ENCODE data around the gene EPHA3. TPM values are rescaled to one million over a fixed set of nuclear protein-coding genes. Genes with fewer than 3 reads are reported as not detected.

The EPHA3 gene
- total RNA-seq, 1 experiment from 2014 or later = not detected

DNA sequence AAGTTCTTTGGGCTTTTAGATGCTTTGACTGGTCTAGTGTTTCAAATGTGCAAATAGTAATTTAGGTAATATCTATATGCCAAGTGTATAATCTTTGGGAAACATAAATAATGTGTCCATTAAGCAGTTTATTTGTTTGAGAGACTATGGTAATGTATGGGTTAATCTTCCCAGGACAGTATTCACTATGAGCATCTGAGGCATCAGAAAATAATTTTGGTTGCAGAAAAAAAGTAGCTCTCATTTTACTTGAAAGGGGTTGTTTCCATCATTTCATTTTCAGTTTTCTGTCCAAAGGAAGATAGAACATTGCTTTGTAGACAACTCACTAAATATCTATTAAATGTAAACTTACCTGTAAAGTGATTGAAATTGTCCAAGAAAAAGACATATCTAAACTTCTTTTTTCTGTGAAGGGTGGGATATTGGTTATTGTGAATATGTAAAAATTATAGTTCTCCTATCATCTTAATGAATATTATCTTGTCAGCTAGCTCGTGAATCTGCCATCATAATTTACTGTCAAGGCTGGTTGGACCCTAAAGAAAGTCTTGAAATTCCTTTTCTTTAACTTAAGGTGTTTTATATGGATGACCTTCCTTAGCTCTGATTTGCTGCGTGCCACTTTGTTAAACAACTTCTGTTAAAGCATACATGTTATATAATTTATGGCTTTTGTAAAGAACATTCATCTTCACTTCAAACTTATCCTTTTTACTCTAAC lies 108.8 kb downstream of the EPHA3 start:
- no TSS peak for BruUV-seq (replicated peaks)
- TF ChIP-seq, protein P1, sequence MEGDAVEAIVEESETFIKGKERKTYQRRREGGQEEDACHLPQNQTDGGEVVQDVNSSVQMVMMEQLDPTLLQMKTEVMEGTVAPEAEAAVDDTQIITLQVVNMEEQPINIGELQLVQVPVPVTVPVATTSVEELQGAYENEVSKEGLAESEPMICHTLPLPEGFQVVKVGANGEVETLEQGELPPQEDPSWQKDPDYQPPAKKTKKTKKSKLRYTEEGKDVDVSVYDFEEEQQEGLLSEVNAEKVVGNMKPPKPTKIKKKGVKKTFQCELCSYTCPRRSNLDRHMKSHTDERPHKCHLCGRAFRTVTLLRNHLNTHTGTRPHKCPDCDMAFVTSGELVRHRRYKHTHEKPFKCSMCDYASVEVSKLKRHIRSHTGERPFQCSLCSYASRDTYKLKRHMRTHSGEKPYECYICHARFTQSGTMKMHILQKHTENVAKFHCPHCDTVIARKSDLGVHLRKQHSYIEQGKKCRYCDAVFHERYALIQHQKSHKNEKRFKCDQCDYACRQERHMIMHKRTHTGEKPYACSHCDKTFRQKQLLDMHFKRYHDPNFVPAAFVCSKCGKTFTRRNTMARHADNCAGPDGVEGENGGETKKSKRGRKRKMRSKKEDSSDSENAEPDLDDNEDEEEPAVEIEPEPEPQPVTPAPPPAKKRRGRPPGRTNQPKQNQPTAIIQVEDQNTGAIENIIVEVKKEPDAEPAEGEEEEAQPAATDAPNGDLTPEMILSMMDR (IDR thresholded peaks at IDR 0.05; ENCODE audit: insufficient read depth in 1 of 2, low read depth in 1 of 2, low read length in 1 of 2, severe bottlenecking in 1 of 2, unreplicated experiment in 1 of 2) = no peak
- DNase-seq = no peak
- Histone ChIP-seq H3K4me3 (ENCODE audit: low read depth, low read length) (no peak overlapping the region), H3K36me3 (ENCODE audit: control insufficient read depth, insufficient read depth, low read length) (no peaks in the 10 kb centered on the region), H3K4me1 (no peaks in the 10 kb centered on the region), H3K27me3 (replicated peaks; ENCODE audit: control insufficient read depth, insufficient read depth, low read length) (no peaks in the 10 kb centered on the region), H3K9me3 (no peaks in the 10 kb centered on the region)
- H3K4me1 Mint-ChIP-seq (ENCODE audit: low read depth, unreplicated experiment) = no peaks in the 10 kb centered on the region
- H3K27me3 Mint-ChIP-seq (ENCODE audit: insufficient read depth, unreplicated experiment) = no peaks in the 10 kb centered on the region
- ChIA-PET POLR2A (no interaction called here), CTCF (no interaction called here)
- H3K36me3 Mint-ChIP-seq (ENCODE audit: insufficient read depth, unreplicated experiment) = no peaks in the 10 kb centered on the region
- no peak overlapping the region for H3K27ac Mint-ChIP-seq (ENCODE audit: unreplicated experiment)
- intact Hi-C loops (cut with micrococcal nuclease; ENCODE audit: unreplicated experiment) = no loop called here
- no peak overlapping the region for H3K4me3 Mint-ChIP-seq (ENCODE audit: unreplicated experiment)
- no peaks in the 10 kb centered on the region for H3K9me3 Mint-ChIP-seq (ENCODE audit: unreplicated experiment)

DNA sequence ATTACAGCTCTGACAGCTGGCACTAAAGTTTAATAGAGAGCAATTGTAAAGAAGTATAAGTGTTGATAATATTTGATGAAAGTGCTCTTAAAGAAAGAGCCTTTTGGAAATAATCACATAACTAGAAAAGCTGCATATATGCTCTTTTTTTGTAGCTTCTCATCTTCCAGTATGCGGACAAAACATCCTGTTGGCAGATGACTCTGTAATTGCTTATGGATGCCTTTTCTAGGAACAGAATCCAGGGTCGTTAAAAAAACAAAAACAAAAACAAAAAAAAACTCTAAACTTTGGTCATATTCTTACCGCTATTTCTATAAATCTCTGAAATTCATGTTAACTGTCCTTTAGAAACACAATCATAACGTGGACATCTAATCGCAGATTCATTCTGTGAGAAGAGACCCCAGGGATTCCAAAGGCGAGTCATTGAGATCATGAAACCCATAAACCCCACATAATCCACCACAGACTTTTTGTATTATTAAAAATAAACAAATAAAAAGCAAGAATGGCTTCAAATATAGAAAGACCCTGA lies 109.8 kb downstream of the EPHA3 start:
- POLR2A ChIA-PET = no interaction called here
- Mint-ChIP-seq H3K9me3 (ENCODE audit: unreplicated experiment) (no peaks in the 10 kb centered on the region), H3K27me3 (ENCODE audit: insufficient read depth, unreplicated experiment) (no peaks in the 10 kb centered on the region), H3K4me3 (ENCODE audit: unreplicated experiment) (no peak overlapping the region), H3K27ac (ENCODE audit: unreplicated experiment) (no peak overlapping the region), H3K36me3 (ENCODE audit: insufficient read depth, unreplicated experiment) (no peaks in the 10 kb centered on the region), H3K4me1 (ENCODE audit: low read depth, unreplicated experiment) (no peaks in the 10 kb centered on the region)
- Histone ChIP-seq H3K36me3 (ENCODE audit: control insufficient read depth, insufficient read depth, low read length) (no peaks in the 10 kb centered on the region), H3K4me3 (ENCODE audit: low read depth, low read length) (no peak overlapping the region), H3K27me3 (replicated peaks; ENCODE audit: control insufficient read depth, insufficient read depth, low read length) (no peaks in the 10 kb centered on the region), H3K9me3 (no peaks in the 10 kb centered on the region), H3K4me1 (no peaks in the 10 kb centered on the region)
- CTCF ChIA-PET = no interaction called here
- no peak for DNase-seq
- intact Hi-C loops (cut with micrococcal nuclease; ENCODE audit: unreplicated experiment) = no loop called here
- no TSS peak for BruUV-seq (replicated peaks)
- TF ChIP-seq, protein P1 (IDR thresholded peaks at IDR 0.05; ENCODE audit: insufficient read depth in 1 of 2, low read depth in 1 of 2, low read length in 1 of 2, severe bottlenecking in 1 of 2, unreplicated experiment in 1 of 2) = no peak

DNA sequence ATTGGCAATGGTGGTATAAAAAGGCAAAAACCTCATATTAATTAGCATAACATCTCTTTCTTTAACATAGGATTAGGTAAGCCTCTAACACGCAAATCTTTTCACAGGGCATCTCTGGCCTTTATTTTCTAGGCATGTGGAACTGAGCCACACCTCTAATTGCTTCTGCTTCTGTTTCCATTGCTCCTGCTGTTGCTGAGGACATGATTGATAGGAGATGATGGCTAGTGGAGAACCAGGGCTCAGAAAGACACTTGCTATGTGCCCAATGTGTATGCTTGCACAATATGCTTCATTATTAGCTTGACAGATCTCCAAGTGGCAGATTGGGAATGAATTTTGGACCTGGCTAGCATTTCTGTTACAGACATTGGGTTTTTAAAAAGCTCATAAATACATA lies 114.5 kb downstream of the EPHA3 start:
- Histone ChIP-seq H3K4me1 (no peaks in the 10 kb centered on the region), H3K4me3 (ENCODE audit: low read depth, low read length) (no peak overlapping the region), H3K27me3 (replicated peaks; ENCODE audit: control insufficient read depth, insufficient read depth, low read length) (no peaks in the 10 kb centered on the region), H3K36me3 (ENCODE audit: control insufficient read depth, insufficient read depth, low read length) (no peaks in the 10 kb centered on the region), H3K9me3 (no peaks in the 10 kb centered on the region)
- ChIA-PET POLR2A (no interaction called here), CTCF (no interaction called here)
- no TSS peak for BruUV-seq (replicated peaks)
- Mint-ChIP-seq H3K27ac (ENCODE audit: unreplicated experiment) (no peak overlapping the region), H3K9me3 (ENCODE audit: unreplicated experiment) (no peaks in the 10 kb centered on the region), H3K36me3 (ENCODE audit: insufficient read depth, unreplicated experiment) (no peaks in the 10 kb centered on the region), H3K4me3 (ENCODE audit: unreplicated experiment) (no peak overlapping the region), H3K4me1 (ENCODE audit: low read depth, unreplicated experiment) (no peaks in the 10 kb centered on the region), H3K27me3 (ENCODE audit: insufficient read depth, unreplicated experiment) (no peaks in the 10 kb centered on the region)
- no peak for DNase-seq
- intact Hi-C loops (cut with micrococcal nuclease; ENCODE audit: unreplicated experiment) = no loop called here
- TF ChIP-seq, protein P1 (IDR thresholded peaks at IDR 0.05; ENCODE audit: insufficient read depth in 1 of 2, low read depth in 1 of 2, low read length in 1 of 2, severe bottlenecking in 1 of 2, unreplicated experiment in 1 of 2) = no peak
